ENCODE measurements around the gene EXOSC2. TPM values are rescaled to one million over a fixed set of nuclear protein-coding genes. Genes with fewer than 3 reads are reported as not detected.

The EXOSC2 gene
- total RNA-seq, 1 donor from 2014 or later, result 18.4 TPM

DNA sequence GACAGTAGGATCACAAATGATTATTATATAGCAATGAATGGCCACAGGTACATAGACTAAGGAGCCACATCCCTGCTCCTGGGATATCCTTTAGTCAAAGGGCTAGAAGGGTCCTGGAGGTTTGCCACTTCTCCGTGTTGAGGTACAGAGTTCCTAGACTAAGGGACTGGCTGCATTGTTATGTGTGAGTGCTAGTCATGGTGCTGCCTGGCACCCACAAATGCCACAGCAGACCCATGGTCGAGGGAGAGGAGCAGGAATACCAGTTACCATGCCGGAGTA, 47.4 kb downstream of the EXOSC2 start:
- DNase-seq, result no peak
- no peak for ATAC-seq
- Histone ChIP-seq H3K4me1 (no peaks in the 10 kb centered on the region), H3K36me3 (no peaks in the 10 kb centered on the region), H3K4me3 (no peak overlapping the region), H3K27ac (no peak overlapping the region), H3K27me3 (ENCODE audit: low read depth) (no peaks in the 10 kb centered on the region), H3K9me3 (no peaks in the 10 kb centered on the region)
- TF ChIP-seq, protein P1, sequence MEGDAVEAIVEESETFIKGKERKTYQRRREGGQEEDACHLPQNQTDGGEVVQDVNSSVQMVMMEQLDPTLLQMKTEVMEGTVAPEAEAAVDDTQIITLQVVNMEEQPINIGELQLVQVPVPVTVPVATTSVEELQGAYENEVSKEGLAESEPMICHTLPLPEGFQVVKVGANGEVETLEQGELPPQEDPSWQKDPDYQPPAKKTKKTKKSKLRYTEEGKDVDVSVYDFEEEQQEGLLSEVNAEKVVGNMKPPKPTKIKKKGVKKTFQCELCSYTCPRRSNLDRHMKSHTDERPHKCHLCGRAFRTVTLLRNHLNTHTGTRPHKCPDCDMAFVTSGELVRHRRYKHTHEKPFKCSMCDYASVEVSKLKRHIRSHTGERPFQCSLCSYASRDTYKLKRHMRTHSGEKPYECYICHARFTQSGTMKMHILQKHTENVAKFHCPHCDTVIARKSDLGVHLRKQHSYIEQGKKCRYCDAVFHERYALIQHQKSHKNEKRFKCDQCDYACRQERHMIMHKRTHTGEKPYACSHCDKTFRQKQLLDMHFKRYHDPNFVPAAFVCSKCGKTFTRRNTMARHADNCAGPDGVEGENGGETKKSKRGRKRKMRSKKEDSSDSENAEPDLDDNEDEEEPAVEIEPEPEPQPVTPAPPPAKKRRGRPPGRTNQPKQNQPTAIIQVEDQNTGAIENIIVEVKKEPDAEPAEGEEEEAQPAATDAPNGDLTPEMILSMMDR (IDR thresholded peaks at IDR 0.05), result no peak
- intact Hi-C loops (cut with DNase I), result no loop called here

DNA sequence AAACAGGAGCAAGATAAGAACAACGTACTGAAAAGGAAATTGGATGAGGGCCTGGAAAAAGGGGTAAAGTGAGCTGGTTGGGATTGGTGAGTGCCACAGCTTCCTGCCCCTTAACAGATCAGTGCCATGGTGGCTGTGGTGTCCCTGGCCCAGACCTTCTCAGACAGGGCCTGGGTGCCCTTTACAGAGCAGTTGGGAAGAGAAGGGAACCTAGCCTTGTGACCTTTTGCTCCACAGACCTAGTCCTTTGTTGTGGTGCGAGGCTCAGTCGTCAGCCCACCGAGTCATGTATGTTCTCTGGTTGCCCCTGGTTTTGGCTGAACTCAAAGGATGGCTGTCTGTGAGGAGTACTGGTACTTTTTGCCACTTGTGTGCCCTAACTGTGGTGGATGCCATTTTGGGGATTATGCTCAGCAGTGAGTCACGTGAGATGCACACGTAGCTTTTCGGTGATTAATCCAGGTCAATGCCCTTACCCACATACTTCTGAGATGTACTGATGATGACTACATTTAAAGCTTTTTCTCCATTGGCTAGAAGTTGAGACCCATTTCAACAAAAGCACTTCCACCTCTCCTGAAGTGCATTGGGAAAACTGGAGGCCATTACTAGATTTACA, 48.4 kb downstream of the EXOSC2 start:
- Histone ChIP-seq H3K9me3 (no peaks in the 10 kb centered on the region), H3K36me3 (no peaks in the 10 kb centered on the region), H3K27me3 (ENCODE audit: low read depth) (no peaks in the 10 kb centered on the region), H3K4me3 (no peak overlapping the region), H3K27ac (no peak overlapping the region), H3K4me1 (no peaks in the 10 kb centered on the region)
- ATAC-seq (no peak), DNase-seq (no peak)
- TF ChIP-seq, protein P1 (IDR thresholded peaks at IDR 0.05), result no peak
- intact Hi-C loops (cut with DNase I), result no loop called here

DNA sequence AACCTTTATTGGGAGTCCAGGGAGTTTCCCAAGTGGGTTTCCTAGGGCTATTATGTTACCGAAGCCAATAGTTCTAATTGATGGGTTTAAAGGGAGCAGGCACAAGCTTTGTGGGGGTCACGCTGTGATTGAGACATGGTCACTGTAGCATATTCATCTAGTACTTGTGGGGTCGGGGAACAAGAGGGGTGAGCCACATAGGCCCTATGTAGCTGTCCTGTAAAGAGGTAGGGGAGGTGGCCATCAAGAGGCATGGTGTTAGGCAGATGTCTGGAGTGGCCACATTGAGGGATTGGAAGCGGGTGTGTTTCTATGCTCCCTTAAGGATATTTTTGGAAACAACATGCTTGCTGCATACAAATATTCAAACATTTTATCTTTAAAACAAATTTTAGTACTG, 50.1 kb downstream of the EXOSC2 start:
- TF ChIP-seq, protein P1 (IDR thresholded peaks at IDR 0.05), result no peak
- ATAC-seq (no peak), DNase-seq (no peak)
- no peaks in the 10 kb centered on the region for H3K9me3 ChIP-seq
- no peak overlapping the region for H3K4me3 ChIP-seq
- no peaks in the 10 kb centered on the region for H3K27me3 ChIP-seq (ENCODE audit: low read depth)
- intact Hi-C loops (cut with DNase I), result no loop called here
- H3K4me1 ChIP-seq, result no peaks in the 10 kb centered on the region
- no peak overlapping the region for H3K27ac ChIP-seq
- H3K36me3 ChIP-seq, result no peaks in the 10 kb centered on the region

DNA sequence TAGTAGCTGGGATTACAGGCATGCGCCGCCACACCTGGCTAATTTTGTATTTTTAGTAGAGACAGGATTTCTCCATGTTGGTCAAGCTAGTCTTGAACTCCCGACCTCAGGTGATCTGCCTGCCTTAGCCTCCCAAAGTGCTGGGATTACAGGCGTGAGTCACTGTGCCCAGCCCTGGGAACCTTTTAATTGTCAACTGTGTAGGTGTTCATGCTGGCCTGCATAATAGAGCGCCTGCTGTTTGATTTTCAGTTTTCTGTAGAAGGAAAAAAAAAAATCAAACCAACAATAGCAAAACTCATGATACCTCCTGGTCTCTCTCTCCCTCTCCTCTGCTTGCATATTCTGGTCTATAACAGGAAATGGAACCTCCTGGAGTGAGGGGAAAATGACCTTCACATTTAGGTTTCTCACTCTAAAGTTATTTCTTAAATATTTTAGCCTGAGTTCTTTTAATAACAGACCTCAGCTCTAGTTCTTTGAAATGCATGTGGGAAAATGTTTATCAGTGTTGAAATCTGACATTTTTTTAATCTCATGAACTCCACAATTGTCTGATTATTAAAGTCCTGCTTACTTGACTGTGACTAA, 51.7 kb downstream of the EXOSC2 start:
- DNase-seq (no peak), ATAC-seq (no peak)
- Histone ChIP-seq H3K9me3 (no peaks in the 10 kb centered on the region), H3K36me3 (no peaks in the 10 kb centered on the region), H3K27ac (no peak overlapping the region), H3K27me3 (ENCODE audit: low read depth) (no peaks in the 10 kb centered on the region), H3K4me3 (no peak overlapping the region), H3K4me1 (no peaks in the 10 kb centered on the region)
- TF ChIP-seq, protein P1 (IDR thresholded peaks at IDR 0.05), result no peak
- intact Hi-C loops (cut with DNase I), result no loop called here

DNA sequence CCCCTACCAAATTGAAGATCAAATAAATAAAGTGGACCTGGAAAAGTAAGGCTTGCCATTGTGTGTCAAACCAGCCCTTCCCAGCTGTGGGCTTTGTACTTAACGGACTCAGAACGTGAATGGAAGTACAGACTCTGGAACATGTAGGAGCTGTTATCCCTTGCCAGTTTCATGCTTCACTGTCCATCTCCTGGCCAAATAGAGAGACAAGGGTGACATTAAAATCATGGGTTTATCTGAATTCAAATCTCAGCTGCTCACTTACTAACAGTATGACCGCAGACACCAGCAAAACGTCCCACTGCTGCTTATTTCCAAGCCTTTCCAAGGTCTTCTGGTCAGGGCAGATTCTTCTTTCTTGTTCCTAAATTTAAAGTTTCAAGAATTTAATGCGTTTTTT, 52.2 kb downstream of the EXOSC2 start:
- Histone ChIP-seq H3K9me3 (no peaks in the 10 kb centered on the region), H3K36me3 (no peaks in the 10 kb centered on the region), H3K4me3 (no peak overlapping the region), H3K27me3 (ENCODE audit: low read depth) (no peaks in the 10 kb centered on the region), H3K27ac (no peak overlapping the region), H3K4me1 (no peaks in the 10 kb centered on the region)
- no peak for ATAC-seq
- TF ChIP-seq, protein P1 (IDR thresholded peaks at IDR 0.05), result no peak
- no peak for DNase-seq
- intact Hi-C loops (cut with DNase I), result no loop called here

All from lower lobe of right lung (tissue), 2 donors.